NCI-H146 treated with DMSO at 0.1 percent for 48 hours (cell line): Measurements from ENCODE around the gene MYO19.
"Not testable (repeated sequence)": the region's sequence is repeated elsewhere in the genome, so short reads cannot be mapped to it uniquely, and the experiment has no call there.

Experiments used
- DNase-seq: peaks from one replicate; lab custom pipeline; 2025; ENCODE audit not compliant: unreplicated experiment; lab: John Stamatoyannopoulos, UW

Gene MYO19

DNA sequence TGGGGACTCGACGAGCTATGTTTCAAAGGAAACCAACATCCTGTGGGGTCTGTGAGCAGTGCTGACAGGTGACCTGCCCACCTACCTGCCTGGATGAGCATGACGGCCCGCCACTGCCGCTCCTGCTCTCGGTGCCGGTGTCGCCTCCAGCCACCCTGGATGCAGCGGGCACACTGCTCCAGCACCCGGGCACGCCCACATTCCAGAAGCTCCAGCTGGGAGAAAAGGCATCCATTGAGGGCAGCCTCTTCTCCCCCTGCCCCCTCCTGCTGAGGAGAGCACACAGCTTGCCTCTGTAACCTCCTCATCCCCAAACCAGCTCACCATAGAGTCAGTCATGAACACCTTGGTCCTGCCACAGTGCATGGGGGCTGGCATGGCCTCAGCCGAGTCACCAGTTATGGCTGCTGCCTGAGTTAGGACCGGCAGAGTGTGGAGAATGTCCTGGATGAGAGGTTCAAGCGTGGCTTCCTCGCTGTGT, 33.9 kb downstream of the MYO19 start:
- no peak for DNase-seq

- no peak for DNase-seq
Measured at GRCh38 chr17:36498560-36499300, 35.9 kb downstream of the MYO19 start.

GRCh38 chr17:36498155-36498554, 36.5 kb downstream of the MYO19 start:
- no peak for DNase-seq

DNA sequence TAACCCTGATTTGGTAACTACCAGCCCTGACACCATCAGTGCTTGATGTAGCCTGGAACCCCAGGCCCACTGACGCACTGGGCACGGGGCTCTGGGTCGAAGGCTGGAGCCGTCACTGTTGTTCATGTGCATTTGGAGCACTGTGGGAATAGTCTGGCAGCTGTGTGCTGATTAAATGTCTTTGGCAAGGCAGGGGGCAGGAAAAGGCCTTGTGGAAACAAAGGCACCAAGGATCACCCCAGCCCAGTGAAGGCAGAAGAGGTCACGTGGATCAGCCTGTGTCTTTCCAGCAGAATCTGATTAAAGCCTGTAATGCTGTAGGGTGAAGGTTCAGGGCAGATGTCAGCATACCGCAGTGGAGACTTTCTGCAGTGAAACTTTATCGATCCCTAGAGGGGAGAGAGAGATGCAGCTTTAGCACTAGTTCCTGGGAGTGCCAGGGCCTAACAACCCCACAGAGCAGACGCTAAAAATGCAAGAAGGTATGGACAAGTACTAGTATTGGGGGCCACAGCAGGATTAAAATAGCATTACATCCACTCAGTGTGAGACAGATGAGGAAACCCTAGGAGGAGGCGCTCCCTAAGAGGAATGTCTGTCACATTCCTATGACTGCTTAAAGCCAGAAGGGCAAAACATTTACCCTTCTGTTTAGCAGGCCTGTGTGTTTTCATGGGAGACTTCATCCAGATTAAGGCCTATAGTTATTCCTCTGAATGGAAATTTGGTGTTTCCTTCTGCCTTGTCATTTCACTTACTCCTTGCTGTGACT, 38.5 kb downstream of the MYO19 start:
- no peak for DNase-seq

DNA sequence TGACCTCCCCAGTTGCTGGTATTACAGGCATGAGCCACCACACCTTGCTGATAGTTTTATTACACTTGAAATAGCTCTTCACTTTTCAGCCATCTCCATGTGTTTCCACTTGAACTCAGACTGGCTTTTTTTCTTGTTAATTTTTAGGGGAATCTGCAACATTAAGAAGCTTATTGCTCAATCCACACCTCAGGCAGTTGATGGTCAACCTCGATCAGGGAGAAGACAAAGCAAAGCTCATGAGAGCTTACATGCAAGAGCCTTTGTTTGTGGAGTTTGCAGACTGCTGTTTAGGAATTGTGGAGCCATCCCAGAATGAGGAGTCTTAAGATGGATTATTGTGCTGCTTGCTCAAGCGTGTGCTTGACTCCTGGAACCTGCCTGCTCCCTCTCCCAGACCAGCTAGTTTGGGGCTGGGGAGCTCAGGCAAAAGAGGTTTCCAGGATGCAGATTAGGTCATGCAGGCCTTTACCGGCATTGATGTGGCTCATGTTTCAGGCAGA, 39.5 kb downstream of the MYO19 start:
- DNase-seq = no peak

- DNase-seq = no peak
Measured at GRCh38 chr17:36494674-36495073, 40.0 kb downstream of the MYO19 start.

DNA sequence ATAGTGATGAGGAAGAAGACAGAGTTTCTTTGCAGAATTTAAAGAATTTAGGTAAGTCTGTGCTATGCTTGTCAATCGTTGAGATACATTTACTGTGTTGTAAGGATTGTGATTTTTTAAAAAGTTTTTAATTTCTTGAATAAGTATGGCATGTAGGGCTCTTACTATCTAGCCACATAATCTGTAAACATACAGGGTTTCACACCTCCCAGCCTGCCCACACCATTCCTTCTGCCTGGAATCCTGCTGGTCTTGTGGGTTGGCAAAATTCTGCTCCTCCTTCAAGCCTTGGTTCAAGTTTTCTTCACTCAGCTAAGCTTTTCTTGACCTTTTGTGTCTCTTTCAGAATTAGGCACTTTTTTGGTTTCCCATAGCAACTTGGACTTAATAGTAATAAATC, 40.7 kb downstream of the MYO19 start:
- no peak for DNase-seq

GRCh38 chr17:36486204-36487194, 48.2 kb downstream of the MYO19 start, which contains the start of gene ZNHIT3:
Gene ZNHIT3 (plus strand): TSS chr17:36486681. CDS start chr17:36486700, 19 bp downstream.
- DNase-seq = peak; percentile 85

- peak; percentile 57 for DNase-seq
Measured at GRCh38 chr17:36485805-36486203, 48.9 kb downstream of the MYO19 start.

DNA sequence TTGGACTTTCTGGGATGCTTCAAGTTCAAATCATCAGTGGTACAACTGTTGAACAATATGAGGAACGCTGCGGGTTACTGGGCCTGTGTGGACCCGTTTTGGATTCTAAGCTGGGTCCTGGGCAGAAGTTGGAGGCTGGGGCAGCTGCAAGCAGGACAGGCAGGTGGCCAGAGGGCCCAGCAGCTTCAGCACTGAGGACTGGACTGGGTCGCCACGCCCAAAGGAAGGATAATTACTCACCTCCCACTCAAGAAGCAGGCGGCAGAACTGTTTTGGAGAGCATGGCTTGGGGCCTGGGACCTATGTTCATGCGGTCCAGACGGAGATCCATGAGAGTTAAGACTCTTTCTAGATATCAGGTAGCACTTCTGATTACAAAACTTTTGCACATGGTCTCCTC, 49.6 kb downstream of the MYO19 start:
- no peak for DNase-seq

DNA sequence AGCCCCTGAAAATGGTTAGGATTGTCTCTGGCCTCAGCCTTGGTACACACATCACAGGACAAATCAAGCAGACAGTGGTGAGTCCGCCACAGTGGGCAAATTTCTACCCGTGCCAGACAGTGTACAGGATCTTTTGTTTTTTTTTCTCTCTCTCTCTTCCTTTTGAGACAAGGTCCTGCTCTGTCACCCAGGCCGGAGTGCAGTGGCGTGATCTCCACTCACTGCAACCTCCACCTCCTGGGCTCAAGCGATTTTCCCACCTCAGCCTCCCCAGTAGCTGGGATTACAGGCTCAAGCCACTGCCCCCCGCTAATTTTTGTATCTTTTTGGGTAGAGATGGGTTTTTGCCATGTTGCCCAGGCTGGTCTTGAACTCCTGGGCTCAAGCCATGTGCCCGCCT, 50.6 kb downstream of the MYO19 start:
- not testable (repeated sequence) for DNase-seq

DNA sequence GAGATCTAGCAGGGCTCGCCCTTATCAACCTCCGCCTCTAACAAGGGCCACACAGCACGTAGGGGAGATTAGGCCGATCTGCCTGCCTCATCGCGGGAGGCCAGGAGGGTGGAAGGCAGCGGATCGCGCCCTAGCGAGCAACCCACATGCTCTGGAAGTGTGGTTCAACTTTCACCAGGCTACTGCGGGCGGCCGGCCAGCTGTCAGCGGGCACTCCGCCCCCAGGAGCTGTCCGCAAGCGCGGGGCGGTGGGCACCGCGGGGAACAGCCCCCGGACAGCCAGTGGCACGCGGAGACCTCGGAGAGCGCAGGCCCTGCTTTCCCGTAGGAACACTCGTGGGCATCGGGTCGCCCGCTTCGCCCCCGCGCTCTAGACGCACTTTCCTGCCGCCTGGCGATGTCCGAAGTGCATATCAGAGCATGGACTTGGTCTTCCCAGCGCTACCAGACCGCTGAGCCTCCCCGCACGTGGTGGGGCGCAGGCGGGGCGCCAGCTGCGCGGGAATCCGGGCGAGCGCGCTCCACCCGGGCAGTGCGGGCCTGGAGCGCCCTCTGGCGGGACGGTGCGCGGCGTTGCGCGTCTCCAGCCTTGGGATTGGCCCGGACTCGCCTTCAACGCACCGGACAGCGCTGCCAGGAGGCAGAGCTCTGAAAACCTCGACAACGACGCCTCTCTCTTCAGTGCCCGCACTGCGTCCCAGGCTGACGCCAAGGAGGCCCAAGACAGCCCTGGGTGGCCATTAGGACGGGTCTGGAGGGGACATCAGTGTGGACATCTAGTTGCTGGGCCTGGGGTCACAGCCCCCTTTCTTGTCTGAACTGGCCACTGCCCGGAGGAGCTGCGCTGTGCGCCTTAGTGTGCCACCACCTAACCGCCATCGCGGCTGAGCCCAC, 51.8 kb downstream of the MYO19 start:
- DNase-seq = peak; percentile 43

- no peak for DNase-seq
Measured at GRCh38 chr17:36481829-36482228, 52.8 kb downstream of the MYO19 start.

DNA sequence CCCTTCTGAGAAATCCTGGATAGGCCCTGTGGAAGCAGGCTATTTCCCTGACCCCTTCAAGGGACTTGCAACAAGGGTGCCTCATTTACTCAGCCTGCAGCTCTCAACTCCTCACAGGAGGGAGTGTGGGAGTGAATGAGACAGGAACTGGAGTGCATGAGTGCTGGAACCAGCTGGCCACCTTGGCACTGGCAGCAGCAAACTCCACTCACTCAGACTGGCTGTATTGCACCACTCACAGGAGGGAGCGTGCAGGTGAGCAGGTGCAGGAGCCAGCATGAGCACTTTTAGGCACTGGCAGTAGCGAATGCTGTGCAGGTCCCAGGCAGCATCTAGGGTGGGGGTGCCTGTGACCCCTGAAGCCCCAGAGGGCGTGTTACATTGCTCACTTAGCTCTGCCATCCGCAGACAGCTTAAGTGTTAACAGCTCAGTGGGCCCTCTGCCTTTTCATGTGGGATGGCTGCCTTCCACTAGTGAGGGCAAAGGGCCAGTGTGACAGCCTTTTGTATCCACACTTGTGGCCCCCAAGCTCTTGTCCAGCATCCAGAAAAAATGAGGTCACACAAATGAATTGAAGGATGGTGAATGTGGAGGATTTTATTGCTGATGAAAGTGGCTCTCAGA, 59.2 kb downstream of the MYO19 start:
- no peak for DNase-seq

- no peak for DNase-seq
Measured at GRCh38 chr17:36474571-36474970, 60.1 kb downstream of the MYO19 start.

GRCh38 chr17:36470499-36470898, 64.2 kb downstream of the MYO19 start:
- DNase-seq = no peak

GRCh38 chr17:36469733-36470132, 64.9 kb downstream of the MYO19 start:
- no peak for DNase-seq

GRCh38 chr17:36468903-36469635, 65.6 kb downstream of the MYO19 start:
- DNase-seq = no peak

- DNase-seq = no peak
Measured at GRCh38 chr17:36464765-36465088, 69.9 kb downstream of the MYO19 start.
